ENCODE results near the gene DYRK2.

- TF ChIP-seq EZH2phosphoT487 (IDR thresholded peaks at IDR 0.05; ENCODE audit: insufficient read depth, low read depth): no peak
- no peak for TF ChIP-seq EZH2 (IDR thresholded peaks at IDR 0.05; ENCODE audit: insufficient read depth, poor library complexity, severe bottlenecking)
Observed at GRCh38 chr12:67676624-67677023, 28.1 kb downstream of the DYRK2 start.

All from GM23248 (cell line).